Endothelial cell of umbilical vein (primary cell): ENCODE results near the gene NAP1L4.

ENCODE experiments used
- CTCF ChIP-seq, 2 donors: IDR thresholded peaks; 1 replicate in 1 of 2; 2 replicates in 1 of 2; pipeline ENCODE4 v1.5.1; 2011; ENCODE audit warnings: low read length in 2 of 2, mild to moderate bottlenecking in 2 of 2, moderate library complexity in 2 of 2, control low read depth in 1 of 2, inconsistent platforms in 1 of 2, low read depth in 1 of 2; ENCODE audit not compliant: insufficient read depth in 1 of 2; ENCODE audit errors: extremely low read depth in 1 of 2
- EZH2 ChIP-seq: IDR thresholded peaks from 2 replicates; pipeline ENCODE4 v1.6.1; 2012; ENCODE audit warnings: borderline replicate concordance, low read depth, mild to moderate bottlenecking, moderate library complexity, low read length, inconsistent platforms; ENCODE audit not compliant: severe bottlenecking
- FOS ChIP-seq: IDR thresholded peaks from 2 replicates; pipeline ENCODE4 v1.6.1; 2011; ENCODE audit warnings: mild to moderate bottlenecking, low read length, moderate library complexity, borderline replicate concordance; ENCODE audit not compliant: insufficient read depth
- GATA2 ChIP-seq: IDR thresholded peaks from 2 replicates; pipeline ENCODE4 v1.7.0; 2011; ENCODE audit warnings: low read depth, mild to moderate bottlenecking, moderate library complexity, mixed read lengths, low read length; ENCODE audit not compliant: insufficient read length, insufficient read depth
- JUN ChIP-seq: IDR thresholded peaks from 2 replicates; pipeline ENCODE4 v1.6.1; 2011; ENCODE audit warnings: borderline replicate concordance, low read depth; ENCODE audit not compliant: insufficient read length, insufficient read depth
- MYC ChIP-seq: IDR thresholded peaks from one replicate; pipeline ENCODE4 v1.6.1; 2011; ENCODE audit warnings: mild to moderate bottlenecking, low read depth, low read length
- POLR2A ChIP-seq: IDR thresholded peaks from 2 replicates; pipeline ENCODE4 v1.6.1; 2012; ENCODE audit warnings: low read depth, mild to moderate bottlenecking, control low read depth, low read length
- POLR2AphosphoS5 ChIP-seq: IDR thresholded peaks from 2 replicates; pipeline ENCODE4 v1.6.1; 2012; ENCODE audit warnings: low read depth, mild to moderate bottlenecking, control low read depth, low read length, moderate library complexity; ENCODE audit not compliant: insufficient read depth
- TF ChIP-seq, protein P1 (sequence below): IDR thresholded peaks from 2 replicates; pipeline ENCODE4 v1.6.1; 2011; ENCODE audit not compliant: insufficient read depth, insufficient read length

DNA sequence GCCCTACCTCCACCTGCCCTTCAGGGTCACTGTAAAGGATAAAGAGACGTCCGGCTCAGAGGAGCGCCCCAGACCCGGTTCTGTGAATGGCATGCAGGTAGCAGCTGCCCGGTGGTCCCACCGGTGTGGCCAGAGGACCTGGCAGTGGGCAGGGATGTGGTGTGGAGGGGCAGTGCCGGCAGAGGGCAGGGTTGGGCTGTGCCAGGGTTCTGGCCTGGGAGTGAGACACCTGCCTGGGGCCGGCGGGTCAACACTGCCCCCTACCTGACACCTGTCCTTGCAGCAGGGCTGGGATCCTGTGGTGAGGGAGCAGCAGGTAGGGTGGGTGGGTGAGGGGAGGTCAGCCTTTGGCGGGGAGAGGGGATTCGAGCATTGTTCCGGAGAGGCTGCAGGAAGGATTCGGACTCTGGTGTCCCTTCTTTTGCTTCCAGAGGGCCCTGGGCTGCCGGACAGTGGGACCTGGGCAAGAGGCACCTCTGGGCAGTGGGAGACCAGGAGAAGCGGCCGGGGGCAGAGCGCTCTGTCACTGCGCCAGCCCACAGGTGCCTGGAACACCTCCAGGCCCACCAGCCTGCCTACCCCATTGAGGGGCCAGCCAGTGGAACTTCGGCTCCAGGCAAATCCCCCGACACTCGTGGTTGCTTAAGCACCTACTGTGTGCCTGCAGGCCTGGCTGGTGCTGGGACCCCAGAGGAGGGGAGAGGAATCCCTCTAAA, 61.3 kb downstream of the NAP1L4 start:
- TF ChIP-seq POLR2A (no peak), EZH2 (no peak), CTCF (IDR thresholded peaks at IDR 0.05; ENCODE audit: extremely low read depth in 1 of 2, insufficient read depth in 1 of 2, low read depth in 1 of 2, low read length in 2 of 2) (peak; percentile 39 to 82), POLR2AphosphoS5 (no peak), FOS (no peak), MYC (no peak), JUN (no peak), GATA2 (no peak)
- TF ChIP-seq, protein P1, sequence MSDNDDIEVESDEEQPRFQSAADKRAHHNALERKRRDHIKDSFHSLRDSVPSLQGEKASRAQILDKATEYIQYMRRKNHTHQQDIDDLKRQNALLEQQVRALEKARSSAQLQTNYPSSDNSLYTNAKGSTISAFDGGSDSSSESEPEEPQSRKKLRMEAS, result no peak
